Suppressor macrophage (primary cell): ENCODE results near the gene RHOT2.

Experiments
- DNase-seq, 4 experiments: peaks; one replicate each; pipeline ENCODE4 v3.0.0-alpha.2; 2020 to 2022

Gene RHOT2

DNA sequence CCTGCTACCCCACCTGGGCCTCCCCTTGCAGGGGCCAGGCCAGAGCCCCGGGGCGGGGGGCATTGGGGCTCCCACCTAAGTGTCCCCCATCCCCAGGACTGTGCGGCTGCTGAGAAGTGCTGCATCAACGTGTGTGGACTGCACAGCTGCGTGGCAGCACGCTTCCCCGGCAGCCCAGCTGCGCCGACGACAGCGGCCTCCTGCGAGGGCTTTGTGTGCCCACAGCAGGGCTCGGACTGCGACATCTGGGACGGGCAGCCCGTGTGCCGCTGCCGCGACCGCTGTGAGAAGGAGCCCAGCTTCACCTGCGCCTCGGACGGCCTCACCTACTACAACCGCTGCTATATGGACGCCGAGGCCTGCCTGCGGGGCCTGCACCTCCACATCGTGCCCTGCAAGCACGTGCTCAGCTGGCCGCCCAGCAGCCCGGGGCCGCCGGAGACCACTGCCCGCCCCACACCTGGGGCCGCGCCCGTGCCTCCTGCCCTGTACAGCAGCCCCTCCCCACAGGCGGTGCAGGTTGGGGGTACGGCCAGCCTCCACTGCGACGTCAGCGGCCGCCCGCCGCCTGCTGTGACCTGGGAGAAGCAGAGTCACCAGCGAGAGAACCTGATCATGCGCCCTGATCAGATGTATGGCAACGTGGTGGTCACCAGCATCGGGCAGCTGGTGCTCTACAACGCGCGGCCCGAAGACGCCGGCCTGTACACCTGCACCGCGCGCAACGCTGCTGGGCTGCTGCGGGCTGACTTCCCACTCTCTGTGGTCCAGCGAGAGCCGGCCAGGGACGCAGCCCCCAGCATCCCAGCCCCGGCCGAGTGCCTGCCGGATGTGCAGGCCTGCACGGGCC, 35.2 kb upstream of the RHOT2 start:
- DNase-seq = no peak

DNA sequence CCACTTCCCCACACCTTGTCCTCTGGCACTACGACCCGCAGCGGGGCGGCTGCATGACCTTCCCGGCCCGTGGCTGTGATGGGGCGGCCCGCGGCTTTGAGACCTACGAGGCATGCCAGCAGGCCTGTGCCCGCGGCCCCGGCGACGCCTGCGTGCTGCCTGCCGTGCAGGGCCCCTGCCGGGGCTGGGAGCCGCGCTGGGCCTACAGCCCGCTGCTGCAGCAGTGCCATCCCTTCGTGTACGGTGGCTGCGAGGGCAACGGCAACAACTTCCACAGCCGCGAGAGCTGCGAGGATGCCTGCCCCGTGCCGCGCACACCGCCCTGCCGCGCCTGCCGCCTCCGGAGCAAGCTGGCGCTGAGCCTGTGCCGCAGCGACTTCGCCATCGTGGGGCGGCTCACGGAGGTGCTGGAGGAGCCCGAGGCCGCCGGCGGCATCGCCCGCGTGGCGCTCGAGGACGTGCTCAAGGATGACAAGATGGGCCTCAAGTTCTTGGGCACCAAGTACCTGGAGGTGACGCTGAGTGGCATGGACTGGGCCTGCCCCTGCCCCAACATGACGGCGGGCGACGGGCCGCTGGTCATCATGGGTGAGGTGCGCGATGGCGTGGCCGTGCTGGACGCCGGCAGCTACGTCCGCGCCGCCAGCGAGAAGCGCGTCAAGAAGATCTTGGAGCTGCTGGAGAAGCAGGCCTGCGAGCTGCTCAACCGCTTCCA, 34.4 kb upstream of the RHOT2 start:
- DNase-seq = no peak

GRCh38 chr16:634051-634670, 33.8 kb upstream of the RHOT2 start:
- no peak for DNase-seq

GRCh38 chr16:634996-635395, 32.9 kb upstream of the RHOT2 start:
- no peak for DNase-seq

DNA sequence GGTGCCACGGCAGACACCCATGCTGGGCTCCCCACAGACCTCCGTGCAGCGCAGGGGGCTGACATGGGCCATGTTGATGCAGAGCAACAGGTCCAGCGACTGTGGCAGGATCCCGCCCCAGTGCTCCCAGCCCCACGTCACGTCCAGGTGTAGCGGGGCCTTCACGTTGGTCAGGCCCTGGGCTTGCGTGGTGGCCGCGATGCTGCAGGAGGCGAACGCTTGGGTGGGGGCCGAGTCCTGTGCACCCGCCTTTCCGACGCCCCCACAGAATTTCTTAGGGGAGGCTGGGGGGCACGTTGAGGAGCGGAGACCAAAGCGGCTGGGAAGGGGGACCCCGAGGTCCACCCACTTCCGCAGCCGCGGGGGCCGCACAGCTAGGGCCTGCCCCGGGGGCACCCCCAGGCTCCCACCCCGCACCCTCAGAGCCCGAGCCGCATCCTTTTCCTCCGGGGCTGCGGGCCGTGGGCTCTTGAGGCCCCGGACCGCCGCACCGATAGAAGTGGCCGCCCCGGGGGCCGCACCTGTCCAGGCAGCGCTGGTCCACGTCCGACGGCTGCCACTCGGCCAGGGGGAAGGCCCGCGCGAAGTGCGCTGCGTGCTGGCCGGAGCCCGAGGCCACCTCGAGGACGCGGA, 32.2 kb upstream of the RHOT2 start:
- no peak for DNase-seq

DNA sequence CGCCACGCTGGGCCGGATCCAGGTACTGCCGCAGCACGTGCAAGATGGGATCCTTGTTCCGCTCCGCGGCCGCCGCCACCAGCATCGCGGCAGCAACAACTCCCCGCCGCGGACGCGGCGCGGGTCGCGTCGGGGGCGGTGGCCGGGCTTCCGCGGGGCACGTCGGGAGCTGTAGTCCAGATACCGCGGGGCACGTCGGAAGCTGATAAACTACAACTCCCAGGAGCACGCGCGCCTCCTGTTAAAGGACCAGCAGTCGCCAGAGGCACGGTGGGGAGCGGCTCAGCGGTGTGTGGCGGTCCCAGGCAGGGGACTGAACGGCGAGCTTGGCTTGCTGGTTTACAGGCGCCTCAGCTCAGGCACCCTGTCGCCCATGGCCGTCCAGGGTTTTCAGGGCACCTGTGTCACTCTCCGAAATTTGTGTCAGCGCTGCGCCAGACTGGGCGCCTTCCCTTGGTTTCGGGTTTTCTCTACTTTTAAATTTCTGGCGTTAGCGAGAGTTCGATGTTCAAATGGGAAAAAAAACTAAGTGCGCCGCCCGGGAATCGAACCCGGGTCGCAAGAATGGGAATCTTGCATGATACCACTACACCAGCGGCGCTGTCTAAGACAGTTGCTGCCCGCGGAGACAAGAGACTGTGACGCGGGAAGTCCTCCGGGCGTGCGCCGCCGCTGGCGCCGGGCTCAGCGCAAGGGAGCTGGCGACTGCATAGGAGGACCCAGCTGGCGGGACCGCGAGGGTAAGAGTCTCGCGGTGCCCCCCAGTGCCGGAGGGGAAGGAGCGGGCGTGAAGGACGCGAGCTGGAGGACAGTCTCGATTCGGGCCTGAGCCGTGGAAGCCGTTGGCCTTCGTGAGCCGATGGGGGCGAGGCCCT, 31.5 kb upstream of the RHOT2 start, which contains the start of gene METTL26:
Gene METTL26 (minus strand): TSS at position 100 of the 875 bp plus-strand sequence. CDS start 15 bp downstream, at position 85.
- peak; percentile 96 to 98 (median 98) for DNase-seq

GRCh38 chr16:637081-638018, 30.6 kb upstream of the RHOT2 start:
- peak; percentile 86 to 97 (median 93) for DNase-seq

GRCh38 chr16:638034-638543, 29.8 kb upstream of the RHOT2 start:
- no peak for DNase-seq

DNA sequence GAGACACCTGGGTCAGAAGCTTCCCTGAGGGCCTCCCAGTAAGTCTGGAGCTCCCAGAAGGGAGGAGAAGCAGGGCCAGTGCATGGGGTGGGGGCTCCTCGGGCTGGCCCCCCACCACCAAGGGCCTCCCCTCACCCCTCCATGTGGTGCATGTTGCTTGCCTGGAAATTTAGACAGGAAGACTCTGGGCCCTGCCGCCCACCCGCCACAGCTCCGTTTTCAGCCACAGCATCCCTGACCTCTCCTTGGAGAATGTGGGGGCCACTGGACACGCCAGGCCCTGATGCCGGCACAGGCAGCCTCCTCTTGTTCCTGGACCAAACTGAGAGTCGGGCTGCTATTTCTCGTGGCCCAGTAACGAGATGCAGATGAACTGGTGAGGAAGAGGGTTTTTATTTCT, 29.1 kb upstream of the RHOT2 start:
- DNase-seq = no peak

GRCh38 chr16:640614-641013, 27.3 kb upstream of the RHOT2 start:
- DNase-seq = no peak

DNA sequence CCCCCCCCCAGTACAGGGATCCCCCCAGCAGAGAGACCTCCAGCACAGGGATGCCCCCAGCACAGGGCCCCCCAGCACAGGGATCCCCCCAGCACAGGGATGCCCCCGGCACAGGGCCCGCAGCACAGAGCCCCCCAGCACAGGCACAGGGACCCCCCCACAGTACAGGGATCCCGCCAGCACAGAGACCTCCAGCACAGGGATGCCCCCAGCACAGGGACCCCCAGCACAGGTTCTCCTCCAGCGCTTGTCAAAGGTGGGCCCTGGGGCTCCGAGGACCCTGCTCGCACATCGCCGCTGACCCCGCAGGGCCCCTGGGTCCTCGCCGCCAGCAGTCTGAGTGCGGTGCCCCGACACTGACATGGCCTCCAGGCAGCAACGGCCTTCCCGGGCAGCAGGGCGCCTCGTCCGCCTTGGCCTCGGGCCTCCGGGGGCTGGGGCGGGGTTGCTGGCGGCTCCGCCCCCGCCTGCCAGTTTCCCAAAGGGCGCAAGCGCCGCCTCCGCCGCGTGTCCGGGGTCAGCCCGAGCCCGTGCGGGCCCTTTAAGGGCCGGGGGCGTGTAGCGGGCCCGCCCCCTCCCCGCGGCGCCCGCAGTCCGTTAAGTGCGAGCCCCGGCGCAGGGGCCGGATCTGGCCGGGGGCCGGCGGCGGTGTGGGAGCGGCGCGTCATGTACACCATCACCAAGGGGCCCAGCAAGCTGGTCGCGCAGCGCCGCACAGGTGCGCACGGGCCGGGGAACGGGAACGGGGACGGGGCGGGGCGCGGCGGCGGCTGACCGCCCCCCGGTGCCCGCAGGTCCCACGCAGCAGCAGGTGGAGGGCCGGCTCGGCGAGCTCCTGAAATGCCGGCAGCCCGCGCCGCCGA, 26.4 kb upstream of the RHOT2 start, which contains the start of gene MCRIP2:
Gene MCRIP2 (plus strand): TSS at position 503 of the 863 bp plus-strand sequence. CDS start 164 bp downstream, at position 667.
- DNase-seq = peak; percentile 91 to 98 (median 94)

- DNase-seq = peak; percentile 93 to 97 (median 96)
Observed at GRCh38 chr16:642189-643049, 25.5 kb upstream of the RHOT2 start.

DNA sequence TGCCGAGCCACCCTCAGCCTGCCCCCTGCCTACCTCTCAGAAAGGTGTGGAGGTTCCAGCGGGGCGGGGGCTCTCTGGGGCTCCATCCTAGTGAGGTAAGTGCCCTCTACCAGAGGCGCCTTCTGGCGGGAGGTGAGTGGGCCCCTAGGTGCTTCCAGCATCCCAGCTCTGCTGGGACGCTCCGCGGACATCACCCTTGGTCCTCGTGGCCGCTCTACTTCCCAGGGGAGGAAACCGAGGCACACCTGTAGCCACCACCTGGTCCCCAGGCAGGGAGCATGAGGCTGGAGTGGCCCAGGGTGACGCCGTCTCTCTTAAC, 24.9 kb upstream of the RHOT2 start:
- no peak for DNase-seq

GRCh38 chr16:644556-644955, 23.4 kb upstream of the RHOT2 start:
- no peak for DNase-seq

DNA sequence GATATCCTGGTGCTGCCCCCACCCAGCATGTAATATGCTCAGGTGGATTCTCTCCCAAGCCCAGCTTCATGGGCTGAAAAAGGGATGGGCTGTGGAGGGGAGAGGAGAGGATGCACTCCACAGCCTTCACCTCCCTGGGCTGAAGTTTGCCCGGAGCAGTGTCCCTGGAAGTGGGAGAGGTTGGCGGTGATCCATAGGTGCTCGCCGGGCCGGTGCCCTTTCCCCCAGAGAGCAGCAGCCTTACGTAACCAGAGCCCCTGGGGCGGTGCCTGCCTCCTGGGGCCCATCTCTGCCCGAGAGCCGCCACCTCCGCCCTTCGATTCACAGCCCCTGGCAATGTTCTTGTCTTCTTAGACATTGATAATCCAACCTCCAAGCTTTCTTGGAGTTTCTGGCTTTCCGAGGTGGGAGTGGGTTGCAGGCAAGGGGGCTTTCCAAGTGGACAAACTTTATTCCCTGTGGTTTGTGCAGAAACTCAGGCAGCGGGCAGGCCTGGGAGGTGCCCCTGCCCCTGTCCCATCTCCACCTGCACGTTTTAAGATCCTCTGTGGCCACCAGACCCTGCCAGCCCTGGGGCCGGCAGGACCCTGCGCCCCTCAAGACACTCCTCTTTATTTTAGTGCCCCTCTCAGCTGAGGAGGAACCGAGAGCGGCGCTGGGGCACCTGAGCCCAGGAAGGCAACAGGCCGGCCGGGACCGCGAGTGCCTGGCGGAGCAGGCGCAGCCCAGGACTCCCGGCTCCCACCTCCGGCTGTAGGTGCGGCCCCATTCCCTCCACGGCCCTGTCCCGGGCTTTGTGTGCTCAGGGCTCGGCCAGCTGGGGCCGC, 21.9 kb upstream of the RHOT2 start:
- DNase-seq = no peak

- DNase-seq = no peak
Observed at GRCh38 chr16:646679-647172, 21.2 kb upstream of the RHOT2 start.
